K562 (cell line): ENCODE data around the gene HOXB3. TPM values are rescaled to one million over a fixed set of nuclear protein-coding genes. Genes with fewer than 3 reads are reported as not detected.
A peak's percentile ranks its signal among the peaks of the same experiment; 100 is the strongest.

ENCODE experiments used
- ATAC-seq: fragments of 200-7000 bp; cut with Tn5 transposase; 3 replicates; pipeline ENCODE4 v1.9.1; 2020; ENCODE audit warnings: moderate library complexity
- BruUV-seq: library from RNA; stranded (reverse); fragments of 400-500 nt; replicated peaks from 2 replicates; lab custom pipeline; 2021; lab: Mats Ljungman, UMichigan
- CTCF ChIA-PET: fragments of 300-600 bp; formaldehyde crosslinking; extraction: SDS; loops from one replicate; lab custom pipeline; 2021; ENCODE audit warnings: low intra/inter-chr PET ratio; lab: Yijun Ruan, JAX
- POLR2A ChIA-PET: fragments of 300-600, 350-650 bp; sonication (Branson Sonifier 250); formaldehyde crosslinking; extraction: SDS; loops from one replicate; lab custom pipeline; 2021; ENCODE audit warnings: antibody characterized with exemption, inconsistent platforms; lab: Yijun Ruan, JAX
- DNase-seq, 4 experiments: peaks; one replicate each; pipeline versions ENCODE4 v3.0.0 to v3.0.0-alpha.2; 2011 to 2018; ENCODE audit warnings: low spot score in 3 of 4, mixed read lengths in 3 of 4; ENCODE audit errors: extremely low read depth in 1 of 4
- FAIRE-seq: peaks from 2 replicates; lab custom pipeline; 2011; peaks lifted over from hg19 to GRCh38; lab: Jason Lieb, UNC
- H2AFZ ChIP-seq: 2 replicates; pipeline ENCODE4 v1.6.0; 2011; ENCODE audit warnings: low read depth, low read length, control low read depth, inconsistent platforms
- H3K27ac ChIP-seq: fragments of 200-600 bp; 3 replicates; pipeline ENCODE4 v1.8.0; 2011; ENCODE audit warnings: low read depth, mild to moderate bottlenecking, control low read depth, inconsistent platforms, low read length, moderate library complexity, mixed read lengths; ENCODE audit errors: extremely low read depth
- H3K27me3 ChIP-seq, 2 experiments: fragments of 300-600 bp in 1 of 2; 2 replicates in 1 of 2; 3 replicates in 1 of 2; pipeline versions ENCODE4 v1.6.0 to v1.8.0; 2011; ENCODE audit warnings: inconsistent platforms in 2 of 2, low read length in 2 of 2, mild to moderate bottlenecking in 1 of 2, mixed read lengths in 1 of 2, moderate library complexity in 1 of 2; ENCODE audit not compliant: control insufficient read depth in 2 of 2, insufficient read depth in 2 of 2
- H3K36me3 ChIP-seq: fragments of 300-600 bp; 3 replicates; pipeline ENCODE4 v1.8.0; 2011; ENCODE audit warnings: mild to moderate bottlenecking, low read length, inconsistent platforms; ENCODE audit not compliant: control insufficient read depth, insufficient read depth
- H3K4me1 ChIP-seq, 2 experiments: fragments of 200-600 bp in 1 of 2; replicated peaks in 1 of 2; 2 replicates in 1 of 2; 3 replicates in 1 of 2; pipeline versions ENCODE4 v1.5.1 to v1.8.0; 2011; ENCODE audit warnings: inconsistent platforms in 2 of 2, low read length in 2 of 2, mild to moderate bottlenecking in 1 of 2, mixed read lengths in 1 of 2, moderate library complexity in 1 of 2; ENCODE audit not compliant: control insufficient read depth in 2 of 2, insufficient read depth in 2 of 2
- H3K4me2 ChIP-seq: 2 replicates; pipeline ENCODE4 v1.6.1; 2011; ENCODE audit warnings: low read length, control low read depth, inconsistent platforms, mixed read lengths; ENCODE audit not compliant: insufficient read depth
- H3K4me3 ChIP-seq: fragments of 200-600 bp; sonication (generic), shearing (Covaris generic); 2 replicates; pipeline ENCODE4 v1.5.1; 2016; ENCODE audit warnings: control low read depth, inconsistent platforms
- H3K79me2 ChIP-seq: fragments of 200-600 bp; 3 replicates; pipeline ENCODE4 v1.8.0; 2011; ENCODE audit warnings: low read length, inconsistent platforms; ENCODE audit not compliant: control insufficient read depth, insufficient read depth
- H3K9ac ChIP-seq, 2 experiments: 2 replicates each; pipeline versions ENCODE4 v1.6.0 to v1.6.1; 2011; ENCODE audit warnings: low read depth in 2 of 2, low read length in 2 of 2, control low read depth in 1 of 2, inconsistent platforms in 1 of 2, mild to moderate bottlenecking in 1 of 2, mixed read lengths in 1 of 2; ENCODE audit not compliant: insufficient read depth in 1 of 2
- H3K9me1 ChIP-seq: one replicate; pipeline ENCODE4 v1.6.0; 2011; ENCODE audit warnings: inconsistent platforms, mild to moderate bottlenecking, low read length, moderate library complexity; ENCODE audit not compliant: control insufficient read depth, insufficient read depth
- H3K9me3 ChIP-seq: replicated peaks from 2 replicates; pipeline ENCODE4 v1.5.1; 2011; ENCODE audit warnings: low read depth, low read length, inconsistent platforms; ENCODE audit not compliant: control insufficient read depth, insufficient read depth
- H4K20me1 ChIP-seq: replicated peaks from 2 replicates; pipeline ENCODE4 v1.6.1; 2011; ENCODE audit warnings: low read length, inconsistent platforms, mixed read lengths; ENCODE audit not compliant: control insufficient read depth, insufficient read depth
- ELF2 ChIP-seq: fragments of 250-450 bp; sonication (Bioruptor Pico); IDR thresholded peaks from 2 replicates; pipeline ENCODE4 v1.5.0; 2021; ENCODE audit warnings: mild to moderate bottlenecking
- ESRRA ChIP-seq: fragments of 450-650 bp; IDR thresholded peaks from 2 replicates; pipeline ENCODE4 v1.6.1; 2014; ENCODE audit warnings: low read depth, mild to moderate bottlenecking, moderate library complexity, borderline replicate concordance
- ETV1 ChIP-seq: fragments of 450-650 bp; conservative IDR thresholded peaks from 2 replicates; pipeline ENCODE4 v1.6.1; 2016; ENCODE audit warnings: missing genetic modification characterization, control low read depth, low read depth, missing compliant biosample characterization
- GABPA ChIP-seq: fragments of 200-800 bp; sonication (Bioruptor generic); conservative IDR thresholded peaks from 2 replicates; pipeline ENCODE4 v1.6.1; 2016; ENCODE audit warnings: low read depth, missing genetic modification characterization, missing compliant biosample characterization
- MEF2A ChIP-seq: IDR thresholded peaks from 2 replicates; pipeline ENCODE4 v1.6.1; 2011; ENCODE audit warnings: low read depth, mild to moderate bottlenecking, low read length, moderate library complexity; ENCODE audit not compliant: control insufficient read depth
- POLR2H ChIP-seq: IDR thresholded peaks from 2 replicates; pipeline ENCODE4 v1.6.1; 2016; ENCODE audit warnings: missing genetic modification characterization, low read depth, mild to moderate bottlenecking, control low read depth, missing compliant biosample characterization, moderate library complexity
- TAF15 ChIP-seq: fragments of 200-400 bp; formaldehyde crosslinking; IDR thresholded peaks from 2 replicates; pipeline ENCODE4 v1.6.1; 2017; ENCODE audit warnings: mild to moderate bottlenecking, low read depth, low read length, moderate library complexity
- TOE1 ChIP-seq, 2 experiments: fragments of 450-650 bp in 1 of 2; sonication (generic) in 1 of 2; formaldehyde crosslinking in 1 of 2; IDR thresholded peaks; 2 replicates each; pipeline versions ENCODE4 v1.7.1 to v1.8.0; 2016 to 2022; ENCODE audit warnings: borderline replicate concordance in 2 of 2, mild to moderate bottlenecking in 2 of 2, antibody characterized with exemption in 1 of 2, inconsistent platforms in 1 of 2, low read depth in 1 of 2, missing genetic modification reagents in 1 of 2, moderate library complexity in 1 of 2
- U2AF2 ChIP-seq: fragments of 200-400 bp; formaldehyde crosslinking; optimal IDR thresholded peaks from 2 replicates; pipeline ENCODE3; 2017; ENCODE audit warnings: low read depth, mild to moderate bottlenecking, low read length
- ZNF197 ChIP-seq: fragments of 200-800 bp; sonication (Bioruptor generic); IDR thresholded peaks from 2 replicates; pipeline ENCODE4 v1.6.1; 2016; ENCODE audit warnings: low read depth, missing genetic modification characterization, missing compliant biosample characterization
- ZNF274 ChIP-seq: IDR thresholded peaks from 2 replicates; pipeline ENCODE4 v1.6.1; 2011; ENCODE audit warnings: low read depth, mild to moderate bottlenecking, low read length, moderate library complexity, borderline replicate concordance
- WGBS: fragments of 100-300 bp; shearing (Covaris generic); methylation state at CpG from one replicate; pipeline ENCODE4 v1.1.6; 2016; ENCODE audit warnings: low coverage, mixed read lengths; ENCODE audit not compliant: insufficient coverage; ENCODE audit errors: missing lambda C conversion rate; 5-methylcytosine and 5-hydroxymethylcytosine counted together
- in situ Hi-C: fragments of 300-500 bp; cut with MboI; formaldehyde crosslinking; loops from 4 replicates; pipeline ENCODE4 v1.15.0; 2018; ENCODE audit warnings: inconsistent platforms, mixed read lengths
- intact Hi-C: fragments of 100-400 bp; cut with micrococcal nuclease; formaldehyde crosslinking; loops from 2 replicates; pipeline ENCODE4 v1.14.2; 2022
- polyA plus RNA-seq, 8 experiments: library from polyadenylated mRNA; depleted of rRNA in 4 of 8; stranded (reverse) in 5 of 8; unstranded in 3 of 8; fragments of >200 nt; fragmentation: Nextera tagmentation in 2 of 8; fragmentation: Illumina TruSeq in 1 of 8; extraction: Ambion mirVana in 2 of 8; extraction: Trizol in 1 of 8; gene quantifications; 2 replicates each; pipeline versions ENCODE4 v1.2.1 to v1.2.3, GENCODE V29; 2011 to 2014; ENCODE audit warnings: inconsistent platforms in 1 of 8, missing spikeins in 1 of 8
- total RNA-seq, 7 experiments: library from RNA; depleted of rRNA in 6 of 7; stranded (reverse); fragments of >200 nt in 6 of 7; fragmentation: Illumina TruSeq in 2 of 7; extraction: Trizol in 2 of 7; gene quantifications; 2 replicates each; pipeline versions ENCODE4 v1.2.1 to v1.2.3, GENCODE V29; 2011 to 2021; ENCODE audit warnings: low replicate concordance in 1 of 7
- TF ChIP-seq, protein P1 (sequence below): sonication (generic); formaldehyde crosslinking; IDR thresholded peaks from 2 replicates; pipeline ENCODE4 v1.8.0; 2023; ENCODE audit warnings: mild to moderate bottlenecking, missing genetic modification reagents
- TF ChIP-seq, protein P2 (sequence below): fragments of 200-800 bp; sonication (Bioruptor generic); IDR thresholded peaks from 2 replicates; pipeline ENCODE4 v1.6.1; 2017; ENCODE audit warnings: missing genetic modification characterization, missing compliant biosample characterization

The HOXB3 gene
- total and polyA plus RNA-seq, 9 of the 15 experiments (the other 6 are each of a cell fraction or from before 2014, with no cell fraction given), result 2.4 to 41.3 (median 20.2) TPM

DNA sequence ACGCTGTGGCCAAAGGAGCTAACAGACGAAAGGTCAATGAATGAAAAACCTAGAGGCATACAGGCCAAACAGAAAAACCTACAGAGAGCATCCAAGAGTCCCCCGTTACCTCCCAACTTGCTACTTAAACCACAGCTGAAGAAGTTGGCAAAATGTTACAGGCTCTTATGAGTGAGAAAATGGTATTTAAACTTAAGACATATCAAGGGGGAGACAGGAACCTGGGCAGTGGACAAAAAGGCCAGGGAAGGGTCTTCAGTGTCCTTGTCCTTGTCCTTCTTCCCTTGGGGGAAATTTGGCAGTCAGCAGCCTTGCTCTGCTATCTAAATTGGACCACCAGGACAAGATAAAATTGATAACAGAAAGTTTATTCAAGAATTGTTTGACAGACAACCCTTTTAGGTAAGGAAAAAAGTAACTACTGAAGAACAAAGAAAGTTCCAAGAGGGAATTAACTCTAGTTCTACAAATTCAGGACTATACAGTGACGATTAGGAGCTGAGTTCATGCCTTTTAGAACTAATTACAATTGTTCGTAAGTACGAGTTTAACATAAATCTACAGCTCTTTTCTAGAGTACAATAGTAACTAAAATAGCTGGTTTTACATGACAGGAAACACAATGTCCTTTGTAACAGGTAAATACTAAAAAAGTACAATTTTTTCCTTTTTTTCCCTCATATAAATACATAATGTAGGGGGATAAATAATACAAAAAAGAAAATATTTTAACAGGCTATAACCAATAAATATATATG, 41.3 kb downstream of the HOXB3 start:
- H3K9ac ChIP-seq, result peak overlapping the region in 1 of 2 experiments; percentile 93; a peak in 2 of 4 replicates
- FAIRE-seq (peak; percentile 42), ATAC-seq (no peak), DNase-seq (no peak)
- peaks cover 71% of the 10 kb centered on the region for H3K79me2 ChIP-seq
- no peaks in the 10 kb centered on the region for H4K20me1 ChIP-seq
- peak overlapping the region; percentile 81 for H3K4me2 ChIP-seq
- H3K9me1 ChIP-seq, result no peaks in the 10 kb centered on the region
- H3K4me3 ChIP-seq, result peak overlapping the region; percentile 36; the same call in 1 of the 2 replicates
- peak overlapping the region; percentile 20; the same call in 1 of the 2 replicates for H2AFZ ChIP-seq
- H3K9me3 ChIP-seq, result no peaks in the 10 kb centered on the region
- BruUV-seq, result no TSS peak
- ChIA-PET CTCF (no interaction called here), POLR2A (interaction anchor here (0.6 to 2.5 kb wide), 7 partner anchors 11 to 1383 kb away, joined by 3 to 12 read pairs (median 6); no protein-coding TSS in a partner anchor)
- H3K27me3 ChIP-seq, result no peaks in the 10 kb centered on the region
- intact Hi-C loops (loop anchor here (2.0 kb wide), 1 partner anchor 48 kb away; no protein-coding TSS in a partner anchor), in situ Hi-C loops (no loop called here)
- H3K27ac ChIP-seq, result peak overlapping the region; percentile 95
- peaks cover 28 to 49% of the 10 kb centered on the region in 2 experiments for H3K4me1 ChIP-seq
- WGBS, result 8% methylated on average over 6 of the region's 6 CpGs
- H3K36me3 ChIP-seq, result peaks cover 46% of the 10 kb centered on the region; the same call in 2 of the 3 replicates
- TF ChIP-seq ESRRA, result peak; percentile 56; the same call in 1 of the 2 replicates
- TF ChIP-seq ZNF274, result no peak
- 0 out of 2 replicates have a peak, but pooled peaks have one; percentile 32 for TF ChIP-seq GABPA (tag)
- TF ChIP-seq, protein P1, sequence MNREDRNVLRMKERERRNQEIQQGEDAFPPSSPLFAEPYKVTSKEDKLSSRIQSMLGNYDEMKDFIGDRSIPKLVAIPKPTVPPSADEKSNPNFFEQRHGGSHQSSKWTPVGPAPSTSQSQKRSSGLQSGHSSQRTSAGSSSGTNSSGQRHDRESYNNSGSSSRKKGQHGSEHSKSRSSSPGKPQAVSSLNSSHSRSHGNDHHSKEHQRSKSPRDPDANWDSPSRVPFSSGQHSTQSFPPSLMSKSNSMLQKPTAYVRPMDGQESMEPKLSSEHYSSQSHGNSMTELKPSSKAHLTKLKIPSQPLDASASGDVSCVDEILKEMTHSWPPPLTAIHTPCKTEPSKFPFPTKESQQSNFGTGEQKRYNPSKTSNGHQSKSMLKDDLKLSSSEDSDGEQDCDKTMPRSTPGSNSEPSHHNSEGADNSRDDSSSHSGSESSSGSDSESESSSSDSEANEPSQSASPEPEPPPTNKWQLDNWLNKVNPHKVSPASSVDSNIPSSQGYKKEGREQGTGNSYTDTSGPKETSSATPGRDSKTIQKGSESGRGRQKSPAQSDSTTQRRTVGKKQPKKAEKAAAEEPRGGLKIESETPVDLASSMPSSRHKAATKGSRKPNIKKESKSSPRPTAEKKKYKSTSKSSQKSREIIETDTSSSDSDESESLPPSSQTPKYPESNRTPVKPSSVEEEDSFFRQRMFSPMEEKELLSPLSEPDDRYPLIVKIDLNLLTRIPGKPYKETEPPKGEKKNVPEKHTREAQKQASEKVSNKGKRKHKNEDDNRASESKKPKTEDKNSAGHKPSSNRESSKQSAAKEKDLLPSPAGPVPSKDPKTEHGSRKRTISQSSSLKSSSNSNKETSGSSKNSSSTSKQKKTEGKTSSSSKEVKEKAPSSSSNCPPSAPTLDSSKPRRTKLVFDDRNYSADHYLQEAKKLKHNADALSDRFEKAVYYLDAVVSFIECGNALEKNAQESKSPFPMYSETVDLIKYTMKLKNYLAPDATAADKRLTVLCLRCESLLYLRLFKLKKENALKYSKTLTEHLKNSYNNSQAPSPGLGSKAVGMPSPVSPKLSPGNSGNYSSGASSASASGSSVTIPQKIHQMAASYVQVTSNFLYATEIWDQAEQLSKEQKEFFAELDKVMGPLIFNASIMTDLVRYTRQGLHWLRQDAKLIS, result no peak
- TF ChIP-seq TOE1 (IDR thresholded peaks at IDR 0.05; ENCODE audit: borderline replicate concordance), result peak; percentile 60; the same call in 1 of the 2 replicates
- TF ChIP-seq TOE1 (CRISPR knock-in tag; IDR thresholded peaks at IDR 0.05; ENCODE audit: borderline replicate concordance, low read depth), result no peak
- peak; percentile 3; the same call in 1 of the 2 replicates for TF ChIP-seq ETV1 (tag)
- TF ChIP-seq POLR2H, result no peak
- TF ChIP-seq ZNF197 (CRISPR knock-in tag), result no peak
- TF ChIP-seq TAF15, result no peak
- TF ChIP-seq, protein P2, sequence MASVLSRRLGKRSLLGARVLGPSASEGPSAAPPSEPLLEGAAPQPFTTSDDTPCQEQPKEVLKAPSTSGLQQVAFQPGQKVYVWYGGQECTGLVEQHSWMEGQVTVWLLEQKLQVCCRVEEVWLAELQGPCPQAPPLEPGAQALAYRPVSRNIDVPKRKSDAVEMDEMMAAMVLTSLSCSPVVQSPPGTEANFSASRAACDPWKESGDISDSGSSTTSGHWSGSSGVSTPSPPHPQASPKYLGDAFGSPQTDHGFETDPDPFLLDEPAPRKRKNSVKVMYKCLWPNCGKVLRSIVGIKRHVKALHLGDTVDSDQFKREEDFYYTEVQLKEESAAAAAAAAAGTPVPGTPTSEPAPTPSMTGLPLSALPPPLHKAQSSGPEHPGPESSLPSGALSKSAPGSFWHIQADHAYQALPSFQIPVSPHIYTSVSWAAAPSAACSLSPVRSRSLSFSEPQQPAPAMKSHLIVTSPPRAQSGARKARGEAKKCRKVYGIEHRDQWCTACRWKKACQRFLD (CRISPR knock-in tag), result 0 out of 2 replicates have a peak, but pooled peaks have one; percentile 12
- TF ChIP-seq U2AF2, result no peak
- TF ChIP-seq ELF2 (CRISPR knock-in tag), result 0 out of 2 replicates have a peak, but pooled peaks have one; percentile 46
- TF ChIP-seq MEF2A, result no peak
